ENCODE results near the gene ZC3H7A.

- no peak for TF ChIP-seq CTCF (conservative IDR thresholded peaks at IDR 0.05 in 1 of 2, IDR thresholded peaks at IDR 0.05 in 1 of 2; ENCODE audit: low read depth in 1 of 2, low read length in 2 of 2)
- TF ChIP-seq EZH2 (IDR thresholded peaks at IDR 0.05; ENCODE audit: low read length, missing control alignments), result no peak
These were observed 62.4 kb downstream of the ZC3H7A start for GRCh38 chr16:11734653-11735043.
